HG03159 (cell line): Measurements from ENCODE around the gene HMGN2.
A peak's percentile ranks its signal among the peaks of the same experiment; 100 is the strongest.
"Not testable (repeated sequence)": the region's sequence is repeated elsewhere in the genome, so short reads cannot be mapped to it uniquely, and the experiment has no call there.

Experiments used
- ATAC-seq: cut with Tn5 transposase; IDR thresholded peaks from one replicate; pipeline ENCODE4 v1.9.1; 2021; ENCODE audit warnings: mild to moderate bottlenecking, moderate library complexity; ENCODE audit not compliant: unreplicated experiment

The HMGN2 gene

GRCh38 chr1:26476958-26477357 is 4.7 kb downstream of the HMGN2 start:
- no peak for ATAC-seq

- no peak for ATAC-seq
Measured at GRCh38 chr1:26477446-26478152, 5.4 kb downstream of the HMGN2 start.

GRCh38 chr1:26478159-26478558 is 5.9 kb downstream of the HMGN2 start:
- no peak for ATAC-seq

- ATAC-seq, result no peak
Measured at GRCh38 chr1:26478988-26479387, 6.7 kb downstream of the HMGN2 start.

GRCh38 chr1:26482921-26483320 is 10.7 kb downstream of the HMGN2 start:
- no peak for ATAC-seq

GRCh38 chr1:26483980-26484379 is 11.7 kb downstream of the HMGN2 start:
- ATAC-seq, result no peak

- no peak for ATAC-seq
Measured at GRCh38 chr1:26490155-26490554, 17.9 kb downstream of the HMGN2 start.

- no peak for ATAC-seq
Measured at GRCh38 chr1:26493267-26493666, 21.0 kb downstream of the HMGN2 start.

GRCh38 chr1:26493938-26494337 is 21.7 kb downstream of the HMGN2 start:
- no peak for ATAC-seq

- no peak for ATAC-seq
Measured at GRCh38 chr1:26496861-26497260, 24.6 kb downstream of the HMGN2 start.

- no peak for ATAC-seq
Measured at GRCh38 chr1:26498894-26499293, 26.7 kb downstream of the HMGN2 start.

GRCh38 chr1:26500488-26501175 is 28.4 kb downstream of the HMGN2 start:
- peak; percentile 65 for ATAC-seq

- ATAC-seq, result not testable (repeated sequence)
Measured at GRCh38 chr1:26510711-26511110, 38.5 kb downstream of the HMGN2 start.

- not testable (repeated sequence) for ATAC-seq
Measured at GRCh38 chr1:26515836-26516235, 43.6 kb downstream of the HMGN2 start.

- ATAC-seq, result no peak
Measured at GRCh38 chr1:26516987-26517765, 44.9 kb downstream of the HMGN2 start.

GRCh38 chr1:26517766-26518049 is 45.5 kb downstream of the HMGN2 start:
- ATAC-seq, result no peak

- ATAC-seq, result no peak
Measured at GRCh38 chr1:26518355-26518754, 46.1 kb downstream of the HMGN2 start.

GRCh38 chr1:26520339-26520738 is 48.1 kb downstream of the HMGN2 start:
- ATAC-seq, result no peak

GRCh38 chr1:26521669-26522030 is 49.4 kb downstream of the HMGN2 start:
- no peak for ATAC-seq

- no peak for ATAC-seq
Measured at GRCh38 chr1:26522073-26522472, 49.8 kb downstream of the HMGN2 start.

- ATAC-seq, result no peak
Measured at GRCh38 chr1:26524181-26524580, 51.9 kb downstream of the HMGN2 start.
